ENCODE measurements around the gene PLCL1. TPM values are rescaled to one million over a fixed set of nuclear protein-coding genes. Genes with fewer than 3 reads are reported as not detected.

The PLCL1 gene
- 0.48 TPM for polyA plus RNA-seq (2012; ENCODE audit: insufficient read length, low read depth)

DNA sequence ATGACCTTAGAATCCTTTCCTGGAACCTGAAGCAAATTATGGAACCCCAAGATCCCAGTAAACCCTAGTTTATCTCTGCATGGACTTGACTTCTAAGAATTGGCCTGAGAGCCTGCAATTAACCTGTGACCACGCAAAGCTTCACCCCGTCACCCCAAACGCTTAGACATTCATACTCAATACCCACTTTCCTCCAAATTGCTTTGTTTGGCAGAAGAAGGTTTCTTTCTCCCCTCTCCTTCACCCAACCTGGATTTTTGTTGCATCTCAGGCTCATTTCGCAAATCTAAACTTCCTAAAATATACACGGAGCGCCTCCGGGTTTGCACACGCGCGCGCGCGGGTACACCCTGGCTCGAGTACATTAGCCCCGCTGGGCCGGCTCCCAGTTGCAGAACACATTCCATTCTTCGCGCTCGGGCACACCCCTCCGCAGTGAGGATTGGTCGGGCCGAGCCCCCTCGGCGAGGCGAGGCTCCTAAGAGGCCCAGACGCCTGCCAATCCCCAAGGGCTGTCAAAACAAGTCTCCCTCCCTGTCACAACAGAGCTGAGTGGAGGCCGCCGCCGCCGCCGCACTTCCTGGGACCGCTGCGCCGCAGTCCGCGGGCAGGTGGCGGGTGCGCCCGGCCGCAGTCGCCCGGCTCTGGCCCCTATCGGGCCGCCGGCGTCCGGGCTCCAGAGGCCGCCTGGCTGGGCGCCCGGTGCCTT is at the start of gene PLCL1:
Gene PLCL1, plus strand, starts transcription at position 545 of the 709 bp plus-strand sequence.
- TF ChIP-seq POLR2AphosphoS5 (IDR thresholded peaks at IDR 0.05; ENCODE audit: low read depth, low read length) = no peak
- TF ChIP-seq, protein P1, sequence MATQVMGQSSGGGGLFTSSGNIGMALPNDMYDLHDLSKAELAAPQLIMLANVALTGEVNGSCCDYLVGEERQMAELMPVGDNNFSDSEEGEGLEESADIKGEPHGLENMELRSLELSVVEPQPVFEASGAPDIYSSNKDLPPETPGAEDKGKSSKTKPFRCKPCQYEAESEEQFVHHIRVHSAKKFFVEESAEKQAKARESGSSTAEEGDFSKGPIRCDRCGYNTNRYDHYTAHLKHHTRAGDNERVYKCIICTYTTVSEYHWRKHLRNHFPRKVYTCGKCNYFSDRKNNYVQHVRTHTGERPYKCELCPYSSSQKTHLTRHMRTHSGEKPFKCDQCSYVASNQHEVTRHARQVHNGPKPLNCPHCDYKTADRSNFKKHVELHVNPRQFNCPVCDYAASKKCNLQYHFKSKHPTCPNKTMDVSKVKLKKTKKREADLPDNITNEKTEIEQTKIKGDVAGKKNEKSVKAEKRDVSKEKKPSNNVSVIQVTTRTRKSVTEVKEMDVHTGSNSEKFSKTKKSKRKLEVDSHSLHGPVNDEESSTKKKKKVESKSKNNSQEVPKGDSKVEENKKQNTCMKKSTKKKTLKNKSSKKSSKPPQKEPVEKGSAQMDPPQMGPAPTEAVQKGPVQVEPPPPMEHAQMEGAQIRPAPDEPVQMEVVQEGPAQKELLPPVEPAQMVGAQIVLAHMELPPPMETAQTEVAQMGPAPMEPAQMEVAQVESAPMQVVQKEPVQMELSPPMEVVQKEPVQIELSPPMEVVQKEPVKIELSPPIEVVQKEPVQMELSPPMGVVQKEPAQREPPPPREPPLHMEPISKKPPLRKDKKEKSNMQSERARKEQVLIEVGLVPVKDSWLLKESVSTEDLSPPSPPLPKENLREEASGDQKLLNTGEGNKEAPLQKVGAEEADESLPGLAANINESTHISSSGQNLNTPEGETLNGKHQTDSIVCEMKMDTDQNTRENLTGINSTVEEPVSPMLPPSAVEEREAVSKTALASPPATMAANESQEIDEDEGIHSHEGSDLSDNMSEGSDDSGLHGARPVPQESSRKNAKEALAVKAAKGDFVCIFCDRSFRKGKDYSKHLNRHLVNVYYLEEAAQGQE (IDR thresholded peaks at IDR 0.05; ENCODE audit: insufficient read depth in 1 of 2, low read depth in 2 of 2, low read length in 2 of 2) = no peak
- no peak for TF ChIP-seq FOXP2 (optimal IDR thresholded peaks at IDR 0.05; ENCODE audit: borderline replicate concordance, extremely low read depth, extremely low read length, insufficient read depth)
- TF ChIP-seq SIN3A (IDR thresholded peaks at IDR 0.05; ENCODE audit: borderline replicate concordance, insufficient read depth, low read length) = peak; percentile 74; the same call in 1 of the 2 replicates

DNA sequence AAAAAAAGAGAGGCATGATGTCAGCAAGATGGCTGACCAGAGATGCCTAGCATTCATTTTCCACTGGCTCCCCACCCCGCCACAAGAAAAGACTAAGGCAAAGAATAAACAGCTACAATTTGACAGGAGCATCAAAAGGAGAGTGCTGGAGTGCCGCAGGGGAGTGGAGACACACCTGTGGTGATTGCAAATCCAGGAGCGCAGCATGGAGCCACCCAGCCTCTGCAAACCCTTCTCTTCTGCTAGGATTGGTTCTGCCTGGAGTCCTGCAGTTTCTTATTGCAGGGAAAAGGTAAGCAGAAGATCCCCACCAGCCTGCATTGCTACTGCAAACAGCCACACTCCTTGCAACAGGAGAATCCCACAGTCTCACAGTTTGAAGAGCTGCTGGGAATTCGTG is 45.4 kb upstream of the PLCL1 start:
- TF ChIP-seq FOXP2 (optimal IDR thresholded peaks at IDR 0.05; ENCODE audit: borderline replicate concordance, extremely low read depth, extremely low read length, insufficient read depth) = no peak
- TF ChIP-seq, protein P1 (IDR thresholded peaks at IDR 0.05; ENCODE audit: insufficient read depth in 1 of 2, low read depth in 2 of 2, low read length in 2 of 2) = no peak
- TF ChIP-seq TAF1 (IDR thresholded peaks at IDR 0.05; ENCODE audit: borderline replicate concordance, insufficient read depth, low read length) = no peak
- TF ChIP-seq SIN3A (IDR thresholded peaks at IDR 0.05; ENCODE audit: borderline replicate concordance, insufficient read depth, low read length) = no peak
- TF ChIP-seq POLR2AphosphoS5 (IDR thresholded peaks at IDR 0.05; ENCODE audit: low read depth, low read length) = no peak

DNA sequence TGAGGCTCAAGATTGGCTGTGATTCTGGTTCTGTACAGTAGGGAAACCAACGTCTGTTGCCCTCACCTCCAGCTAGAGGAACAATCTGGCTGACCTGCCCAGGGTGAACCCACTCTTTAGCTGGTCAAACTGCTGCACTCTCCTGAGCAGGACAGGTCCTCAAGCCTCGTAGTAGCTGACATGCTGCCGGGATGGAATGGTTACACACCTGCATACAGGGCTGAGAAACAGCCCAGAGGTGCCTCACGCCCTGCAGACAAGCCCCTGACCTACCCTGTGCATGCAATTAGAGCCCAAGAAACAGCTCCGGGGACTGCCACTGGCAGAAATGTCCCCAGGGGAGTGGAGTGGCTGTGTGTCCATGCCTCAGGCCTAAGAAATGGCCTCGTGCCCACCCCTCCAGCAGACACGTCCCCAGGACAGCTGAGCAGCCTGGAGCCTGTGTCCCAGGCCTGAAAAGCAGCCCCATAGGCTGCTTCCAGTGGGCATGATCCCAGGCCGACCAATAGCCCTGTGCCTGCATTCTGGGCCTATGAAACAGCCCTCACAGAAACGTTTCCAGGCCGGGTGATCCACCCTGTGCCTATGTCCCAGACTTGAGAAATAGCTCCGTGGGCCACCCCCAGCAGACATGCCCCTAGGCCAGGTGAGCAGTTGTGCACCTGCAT is 44.6 kb upstream of the PLCL1 start:
- TF ChIP-seq, protein P1 (IDR thresholded peaks at IDR 0.05; ENCODE audit: insufficient read depth in 1 of 2, low read depth in 2 of 2, low read length in 2 of 2) = no peak
- TF ChIP-seq FOXP2 (optimal IDR thresholded peaks at IDR 0.05; ENCODE audit: borderline replicate concordance, extremely low read depth, extremely low read length, insufficient read depth) (no peak), SIN3A (IDR thresholded peaks at IDR 0.05; ENCODE audit: borderline replicate concordance, insufficient read depth, low read length) (no peak), POLR2AphosphoS5 (IDR thresholded peaks at IDR 0.05; ENCODE audit: low read depth, low read length) (no peak), TAF1 (IDR thresholded peaks at IDR 0.05; ENCODE audit: borderline replicate concordance, insufficient read depth, low read length) (no peak)

DNA sequence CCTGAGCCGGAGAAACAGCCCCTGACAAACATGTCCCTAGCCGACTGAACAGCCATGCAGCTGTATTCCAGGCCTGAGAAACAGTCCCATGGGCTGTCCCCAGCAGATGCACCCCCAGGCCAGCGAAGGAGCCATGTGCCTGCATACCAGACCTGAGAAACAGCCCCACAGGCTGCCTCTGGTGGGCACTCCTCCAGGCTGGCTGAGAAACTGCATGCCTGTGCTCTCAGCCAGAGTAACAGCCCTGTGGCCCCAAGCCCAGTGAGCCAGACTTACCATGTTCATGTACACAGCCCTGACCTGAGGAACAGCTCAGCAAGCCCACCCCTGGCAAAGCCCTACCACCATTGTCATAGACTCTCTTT is 44.1 kb upstream of the PLCL1 start:
- TF ChIP-seq POLR2AphosphoS5 (IDR thresholded peaks at IDR 0.05; ENCODE audit: low read depth, low read length) (no peak), FOXP2 (optimal IDR thresholded peaks at IDR 0.05; ENCODE audit: borderline replicate concordance, extremely low read depth, extremely low read length, insufficient read depth) (no peak), TAF1 (IDR thresholded peaks at IDR 0.05; ENCODE audit: borderline replicate concordance, insufficient read depth, low read length) (no peak), SIN3A (IDR thresholded peaks at IDR 0.05; ENCODE audit: borderline replicate concordance, insufficient read depth, low read length) (no peak)
- TF ChIP-seq, protein P1 (IDR thresholded peaks at IDR 0.05; ENCODE audit: insufficient read depth in 1 of 2, low read depth in 2 of 2, low read length in 2 of 2) = no peak

Measured in PFSK-1 (cell line).